HL-60 (cell line): ENCODE measurements around the gene NEB.

Source experiments
- DNase-seq, 2 experiments: peaks; one replicate each; pipeline ENCODE4 v3.0.0-alpha.2; 2010 to 2020; ENCODE audit warnings: low read depth in 1 of 2, low spot score in 1 of 2
- H3K27ac ChIP-seq: fragments of 250-450 bp; sonication (Bioruptor Pico); replicated peaks from 2 replicates; pipeline ENCODE4 v1.5.1; 2020; ENCODE audit warnings: mild to moderate bottlenecking, moderate library complexity
- H3K27me3 ChIP-seq: fragments of 250-450 bp; sonication (Bioruptor Pico); 2 replicates; pipeline ENCODE4 v1.5.1; 2021; ENCODE audit warnings: mild to moderate bottlenecking, moderate library complexity; ENCODE audit not compliant: insufficient read depth, poor library complexity, severe bottlenecking
- H3K4me3 ChIP-seq: replicated peaks from 2 replicates; pipeline ENCODE4 v1.5.1; 2011; ENCODE audit warnings: mild to moderate bottlenecking, control low read depth, low read length; ENCODE audit not compliant: insufficient read depth
- CTCF ChIP-seq: IDR thresholded peaks from one replicate; pipeline ENCODE4 v1.5.1; 2011; ENCODE audit warnings: low read length, control low read depth, inconsistent platforms; ENCODE audit not compliant: insufficient read depth
- GABPA ChIP-seq: IDR thresholded peaks from 2 replicates; pipeline ENCODE4 v1.6.1; 2012; ENCODE audit warnings: low read depth
- POLR2AphosphoS5 ChIP-seq: IDR thresholded peaks from 2 replicates; pipeline ENCODE4 v1.6.1; 2012; ENCODE audit warnings: low read depth
- REST ChIP-seq: IDR thresholded peaks from 2 replicates; pipeline ENCODE4 v1.6.1; 2012; ENCODE audit warnings: low read depth; ENCODE audit not compliant: insufficient replicate concordance
- SPI1 ChIP-seq: IDR thresholded peaks from 2 replicates; pipeline ENCODE4 v1.6.1; 2012; ENCODE audit warnings: low read depth, mild to moderate bottlenecking, borderline replicate concordance

Gene NEB

DNA sequence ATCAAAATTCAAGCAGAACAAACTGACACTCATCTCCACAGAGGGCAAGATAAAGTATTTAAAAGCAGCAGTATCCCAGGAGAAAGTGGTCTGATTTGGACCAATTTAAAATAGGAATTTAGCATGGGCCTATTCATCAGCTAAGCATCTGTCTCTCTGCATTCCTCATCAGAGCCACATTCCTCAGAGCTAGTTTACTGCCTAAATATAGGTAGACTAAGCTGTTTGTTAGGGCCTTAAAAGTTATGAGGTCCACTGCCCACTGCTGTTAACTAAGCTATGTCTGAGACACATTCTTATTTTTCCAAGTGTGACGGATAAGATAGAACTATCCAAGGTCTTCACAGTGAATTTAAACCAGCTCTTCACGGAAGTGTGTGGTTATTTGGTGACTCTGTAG is 17.6 kb downstream of the NEB start:
- H3K4me3 ChIP-seq = no peak overlapping the region
- TF ChIP-seq REST = no peak
- TF ChIP-seq SPI1 = no peak
- no peak for TF ChIP-seq CTCF
- no peak for TF ChIP-seq POLR2AphosphoS5
- no peak for TF ChIP-seq GABPA
- DNase-seq = no peak
- no peak overlapping the region for H3K27ac ChIP-seq
- no peaks in the 10 kb centered on the region for H3K27me3 ChIP-seq

GRCh38 chr2:151713291-151713903 is 20.9 kb downstream of the NEB start:
- no peak overlapping the region for H3K27ac ChIP-seq
- TF ChIP-seq POLR2AphosphoS5 (no peak), SPI1 (no peak), REST (no peak), GABPA (no peak), CTCF (no peak)

GRCh38 chr2:151711025-151711424 is 23.3 kb downstream of the NEB start:
- Histone ChIP-seq H3K27me3 (no peaks in the 10 kb centered on the region), H3K27ac (no peak overlapping the region), H3K4me3 (no peak overlapping the region)
- no peak for DNase-seq
- TF ChIP-seq CTCF (no peak), SPI1 (no peak)

More at GRCh38 chr2:151713291-151713903, 20.9 kb downstream of the NEB start:
- DNase-seq = no peak
- no peak overlapping the region for H3K4me3 ChIP-seq
- H3K27me3 ChIP-seq = no peaks in the 10 kb centered on the region

DNA sequence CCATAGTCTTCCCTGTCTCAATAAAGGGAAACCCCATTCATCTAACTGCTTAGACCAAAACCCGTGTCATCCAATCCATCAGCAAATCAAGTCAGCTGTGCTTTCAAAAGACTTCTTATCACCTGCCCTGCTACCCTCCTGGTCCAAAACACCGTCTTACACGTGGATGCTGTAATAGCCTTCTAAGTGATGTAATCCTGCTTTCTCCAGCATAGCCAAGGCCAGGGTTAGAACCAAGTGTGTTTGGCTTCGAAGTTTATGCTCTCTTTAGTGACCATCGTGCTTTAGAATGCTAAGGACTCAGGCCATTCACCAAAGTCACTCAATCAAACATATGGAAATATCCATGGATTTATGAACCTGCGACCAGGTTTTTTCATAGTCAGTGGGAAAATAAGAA is 25.5 kb downstream of the NEB start:
- Histone ChIP-seq H3K4me3 (no peak overlapping the region), H3K27me3 (no peaks in the 10 kb centered on the region), H3K27ac (no peak overlapping the region)
- TF ChIP-seq REST (no peak), POLR2AphosphoS5 (no peak), SPI1 (no peak), CTCF (no peak), GABPA (no peak)
- no peak for DNase-seq
